Stimulated activated CD4-positive, alpha-beta T cell treated with anti-CD3 and anti-CD28 coated beads, Interleukin-1b, Interleukin-23, amount 100 ng/mL, for 48 hours (primary cell): Measurements from ENCODE around the gene TTYH2.

Experiments used
- DNase-seq: peaks from one replicate; pipeline ENCODE4 v3.0.0-alpha.2; 2020

Gene TTYH2

DNA sequence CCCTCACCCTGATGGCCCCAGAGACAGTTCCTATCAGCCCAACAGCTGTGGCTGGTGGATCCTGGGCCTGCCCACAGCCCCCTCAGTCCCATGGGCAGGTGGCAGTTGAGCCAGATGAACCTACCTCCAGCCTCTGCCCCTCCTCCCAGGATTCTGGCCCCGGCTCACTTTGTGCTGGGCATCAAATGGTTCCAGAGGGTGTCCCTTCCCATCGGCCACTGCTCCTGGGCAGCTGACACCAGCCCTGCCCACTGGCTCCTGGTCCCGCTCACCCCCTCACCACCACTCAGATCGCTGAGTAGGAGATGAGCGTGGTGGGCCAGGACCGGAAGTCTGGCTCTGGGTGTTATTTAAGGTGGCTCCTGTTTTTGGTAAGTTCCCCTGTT is 2.0 kb downstream of the TTYH2 start:
- no peak for DNase-seq

DNA sequence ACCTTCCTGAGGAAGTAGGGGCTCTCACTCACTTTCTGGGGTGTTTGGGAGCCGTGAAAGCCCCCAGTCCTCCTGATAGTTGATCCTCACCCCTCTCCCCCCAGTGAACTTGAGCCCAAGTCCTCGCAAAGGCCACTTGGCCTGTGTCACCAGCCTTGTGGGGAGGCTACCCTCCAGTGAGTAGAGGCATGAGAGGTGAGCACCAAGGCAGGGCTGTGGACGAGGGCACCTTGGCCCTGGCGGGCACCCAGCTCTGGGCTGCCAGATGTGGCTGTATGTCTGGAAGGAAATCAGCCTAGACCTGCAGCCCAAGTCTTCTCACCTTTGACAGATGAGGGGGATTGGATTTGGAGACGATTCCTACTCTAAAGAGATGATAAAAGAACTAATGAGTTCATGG is 3.1 kb downstream of the TTYH2 start:
- no peak for DNase-seq

DNA sequence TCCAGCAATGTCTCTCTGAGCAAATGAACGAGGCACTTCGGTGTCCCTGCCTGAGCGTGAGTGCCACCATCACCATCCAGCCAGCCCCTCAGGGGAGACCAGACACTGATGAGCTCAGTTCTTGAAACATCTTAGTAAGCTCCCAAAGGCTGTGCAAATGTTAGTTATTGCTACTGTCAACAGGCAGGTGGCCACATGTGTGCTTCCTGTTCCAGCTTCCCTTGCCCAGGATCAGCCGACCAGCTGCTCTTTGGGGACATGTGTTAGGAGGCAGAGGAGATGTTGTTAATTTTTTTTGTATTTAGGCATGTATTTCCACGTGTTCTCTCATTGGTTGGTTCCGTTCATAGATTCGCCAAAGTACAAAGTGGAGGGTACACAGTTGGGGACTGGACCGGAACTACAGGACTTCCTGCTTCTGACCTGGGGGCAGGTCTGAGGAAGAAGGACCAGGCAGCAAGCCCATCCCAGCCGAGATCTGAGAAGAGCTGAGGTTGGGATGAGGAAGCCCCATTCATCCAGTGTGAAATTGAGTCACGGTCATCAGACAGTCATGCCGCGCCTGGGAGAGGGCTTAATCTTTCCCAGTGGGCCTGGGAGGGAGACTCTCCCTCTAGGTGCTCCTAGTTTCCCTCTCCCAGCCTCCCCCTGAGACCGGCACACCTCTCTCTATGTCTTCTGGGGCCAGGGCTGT is 3.8 kb downstream of the TTYH2 start:
- DNase-seq, result no peak

DNA sequence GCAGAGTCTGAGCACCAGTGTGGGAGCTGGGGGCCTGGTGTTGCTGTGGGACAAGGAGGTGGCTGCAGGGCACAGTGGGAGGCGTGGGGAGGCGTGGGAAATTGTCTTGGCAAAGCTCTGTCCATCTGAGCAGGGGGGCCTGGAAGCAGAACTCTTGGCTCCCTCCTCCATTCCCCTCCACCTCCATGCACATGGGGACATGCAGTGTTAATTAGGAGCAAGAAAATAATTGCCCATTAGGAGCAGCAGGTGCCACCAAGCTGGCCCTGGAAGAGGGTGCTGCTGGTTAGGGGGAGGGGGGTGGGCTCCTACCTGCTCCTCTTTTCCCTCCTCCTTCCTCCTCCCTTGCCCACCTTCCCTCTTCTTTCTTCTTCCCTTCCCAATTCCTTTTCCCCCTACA is 4.5 kb downstream of the TTYH2 start:
- no peak for DNase-seq

DNA sequence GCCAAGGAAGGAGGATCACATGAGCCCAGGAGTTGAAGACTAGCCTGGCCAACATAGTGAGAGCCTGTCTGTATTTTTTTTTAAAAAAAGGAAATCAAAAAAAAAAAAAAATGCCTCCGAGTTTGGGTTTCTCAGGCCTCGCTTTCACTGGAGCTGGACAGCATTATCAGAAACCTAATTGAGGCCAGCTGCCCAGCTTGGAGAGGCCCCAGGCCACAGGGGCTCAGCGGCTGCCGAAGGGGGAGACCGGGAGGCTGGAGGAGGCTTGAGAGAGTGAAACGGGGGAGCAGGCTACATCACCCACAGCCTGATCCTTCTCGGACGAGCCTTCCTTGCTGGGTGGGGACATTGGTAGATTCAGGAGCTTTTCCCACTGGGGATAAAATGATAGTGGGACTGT is 5.1 kb downstream of the TTYH2 start:
- DNase-seq, result no peak

DNA sequence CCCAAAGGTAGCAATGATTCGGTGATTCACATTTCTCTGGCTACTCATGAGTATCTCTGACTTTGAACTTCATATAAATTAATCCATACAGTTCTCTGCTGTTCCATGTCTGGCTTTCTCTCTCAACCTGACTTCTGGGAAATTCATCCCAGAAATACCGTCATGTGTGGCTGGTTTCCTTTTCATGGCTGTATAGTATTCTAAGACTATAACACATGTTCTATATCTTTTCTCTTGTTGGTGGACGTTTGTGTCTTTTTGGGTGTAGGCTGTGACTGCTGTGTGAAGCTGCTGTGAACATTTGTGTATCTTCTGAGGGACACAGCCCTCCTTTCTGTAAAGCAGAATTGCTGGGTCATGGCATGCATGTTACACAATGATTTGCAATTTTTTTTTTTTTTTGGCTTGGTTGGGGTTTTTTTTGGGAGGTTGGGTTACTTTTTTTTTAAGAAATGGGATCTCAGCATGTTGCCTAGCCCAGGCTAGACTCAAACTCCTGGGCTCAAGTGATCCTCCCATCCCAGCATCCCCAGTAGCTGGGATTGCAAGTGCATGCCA is 6.3 kb downstream of the TTYH2 start:
- no peak for DNase-seq

DNA sequence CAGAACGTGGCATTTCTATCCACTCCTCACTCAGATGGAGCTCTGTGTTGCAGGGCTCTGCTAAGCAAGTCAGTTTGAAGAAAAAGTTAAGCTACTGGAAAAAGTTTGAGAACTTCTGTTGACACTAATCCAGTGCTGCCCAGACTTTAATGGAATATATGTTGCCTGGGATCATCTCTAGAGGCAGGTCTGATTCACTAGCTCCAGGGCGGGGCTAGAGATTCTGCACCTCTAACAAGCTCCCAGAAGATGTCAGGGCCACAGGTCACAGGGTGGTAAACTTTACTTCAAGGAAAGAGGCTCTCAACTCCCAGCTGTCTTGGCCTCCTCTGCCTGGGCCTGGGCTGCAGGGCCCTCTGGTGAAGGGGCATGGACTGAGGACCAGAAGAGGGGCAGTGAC is 6.8 kb downstream of the TTYH2 start:
- no peak for DNase-seq

DNA sequence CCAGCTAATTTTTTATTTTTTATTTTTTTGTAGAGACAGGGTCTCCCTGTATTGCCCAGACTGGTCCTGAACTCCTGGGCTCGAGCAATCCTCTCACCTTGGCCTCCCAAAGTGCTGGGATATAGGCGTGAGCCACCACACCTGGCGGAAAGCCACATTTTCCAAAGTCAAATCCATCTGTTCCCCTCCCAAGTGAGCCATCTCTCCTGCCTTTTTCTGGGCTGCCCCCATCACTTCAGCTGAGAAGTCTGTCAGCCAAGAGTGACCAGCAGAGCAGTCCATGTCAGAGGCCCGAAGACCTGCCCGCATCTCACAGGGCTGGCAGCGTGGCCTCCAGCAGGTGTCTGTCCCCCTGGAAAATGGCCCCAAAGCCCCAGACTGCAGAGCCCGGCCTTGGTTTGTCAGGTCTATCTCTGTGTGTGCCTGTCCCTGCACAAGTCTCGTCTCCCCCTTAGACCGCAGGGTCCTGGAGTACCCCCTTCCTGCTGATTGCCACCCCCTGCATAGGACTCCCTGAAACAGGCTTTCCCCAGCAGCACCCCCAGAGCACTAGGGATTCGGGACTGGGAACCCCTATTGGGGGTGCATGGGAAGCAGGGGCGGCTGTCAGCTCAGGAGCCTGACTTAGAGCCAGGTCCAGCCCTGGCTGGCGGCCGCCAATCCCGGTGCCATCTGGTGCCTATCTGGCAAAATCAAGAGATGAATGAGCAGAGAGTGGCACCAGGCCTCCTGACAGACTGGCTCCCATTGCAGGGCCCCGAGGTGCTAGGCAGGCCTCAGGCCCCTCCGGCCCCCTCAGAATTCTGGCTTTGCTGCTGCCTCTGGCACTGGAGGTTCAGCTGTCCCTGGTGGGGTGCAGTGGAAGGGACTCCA is 7.8 kb downstream of the TTYH2 start:
- DNase-seq, result no peak

DNA sequence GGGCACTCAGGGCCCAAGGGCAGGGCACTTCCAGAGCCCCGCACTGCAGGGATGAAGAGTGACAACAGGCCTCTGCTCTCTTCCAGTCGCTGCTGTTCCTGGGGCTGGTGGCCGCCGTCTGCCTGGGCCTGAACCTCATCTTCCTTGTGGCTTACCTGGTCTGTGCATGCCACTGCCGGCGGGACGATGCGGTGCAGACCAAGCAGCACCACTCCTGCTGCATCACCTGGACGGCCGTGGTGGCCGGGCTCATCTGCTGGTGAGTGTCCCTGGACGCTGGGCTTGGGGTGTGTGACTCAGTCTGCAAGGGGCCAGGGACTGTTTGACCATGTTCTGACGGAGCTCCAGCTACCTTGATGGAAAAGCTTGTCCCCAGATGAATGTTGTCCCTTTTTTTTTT is 9.0 kb downstream of the TTYH2 start:
- no peak for DNase-seq

DNA sequence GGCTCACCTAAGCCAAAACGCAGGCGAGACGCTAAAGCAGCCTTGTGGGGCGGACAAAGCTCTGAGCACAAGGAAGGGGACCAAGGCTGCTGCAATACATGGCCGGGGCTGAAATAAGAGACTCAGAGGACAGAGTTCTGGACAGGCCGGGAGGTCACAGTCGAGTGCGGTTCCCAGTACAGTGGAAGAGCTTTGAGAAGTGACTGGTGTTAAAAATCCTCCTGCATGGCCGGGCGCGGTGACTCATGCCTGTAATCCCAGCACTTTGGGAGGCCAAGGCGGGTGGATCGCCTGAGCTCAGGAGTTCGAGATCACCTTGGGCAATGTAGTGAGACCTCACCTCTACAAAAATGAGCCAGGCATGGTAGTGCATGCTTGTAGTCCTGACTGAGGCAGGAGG is 10.5 kb downstream of the TTYH2 start:
- no peak for DNase-seq

DNA sequence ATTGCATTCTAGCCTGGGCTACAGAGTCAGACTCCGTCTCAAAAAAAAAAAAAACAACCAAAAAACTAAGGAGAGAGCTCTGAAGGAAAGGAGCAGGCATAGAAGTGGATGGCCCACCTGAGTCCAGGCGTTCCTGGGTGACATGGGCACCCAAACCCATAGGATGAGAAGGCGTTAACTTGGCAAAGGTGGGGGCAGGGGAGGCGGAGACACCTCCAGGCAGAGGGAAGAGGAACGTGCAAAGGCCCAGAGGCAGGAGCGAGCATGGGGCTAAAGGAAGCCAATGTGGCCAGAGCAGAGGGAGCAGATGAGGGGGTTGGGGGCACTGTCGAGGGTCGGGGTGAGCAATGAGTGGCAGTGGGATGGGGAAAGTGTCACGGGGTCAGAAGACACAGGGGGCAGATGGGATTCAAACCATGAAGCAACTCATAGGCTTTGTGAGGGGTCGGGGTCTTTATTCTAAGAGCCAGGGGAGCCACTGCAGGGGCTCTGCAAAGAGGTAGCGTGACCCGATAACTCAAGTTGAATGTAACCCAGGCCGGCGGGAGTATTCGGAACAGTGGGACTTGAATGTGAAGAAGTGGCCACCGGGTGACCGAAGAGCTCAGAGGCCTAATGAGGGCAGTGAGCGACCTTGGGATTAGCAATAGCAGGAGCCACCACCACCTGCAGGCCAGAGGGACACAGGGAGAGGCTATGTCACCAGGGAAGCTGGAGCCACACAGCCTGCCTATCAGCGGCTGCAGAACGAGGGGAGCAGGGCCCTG is 11.8 kb downstream of the TTYH2 start:
- no peak for DNase-seq

DNA sequence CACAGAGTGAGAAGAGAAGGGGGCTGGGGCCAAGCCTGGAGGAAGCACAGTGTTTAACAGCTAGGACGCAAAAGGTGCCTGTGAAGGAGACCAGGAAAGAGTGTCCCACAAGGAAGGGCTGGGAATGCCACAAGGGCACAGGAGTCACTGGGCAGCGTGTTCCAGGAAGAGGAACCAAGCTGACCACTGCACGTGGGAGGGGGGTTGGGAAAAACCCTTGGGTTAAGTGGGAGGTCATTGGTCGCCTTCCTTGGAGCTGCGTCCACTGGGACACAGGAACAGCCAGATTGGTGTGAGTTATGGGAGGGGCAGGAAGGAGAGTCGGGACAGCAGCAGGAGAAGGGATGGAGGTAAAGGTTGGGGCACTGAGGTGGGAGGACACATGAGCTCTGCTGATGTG is 12.9 kb downstream of the TTYH2 start:
- DNase-seq, result no peak

DNA sequence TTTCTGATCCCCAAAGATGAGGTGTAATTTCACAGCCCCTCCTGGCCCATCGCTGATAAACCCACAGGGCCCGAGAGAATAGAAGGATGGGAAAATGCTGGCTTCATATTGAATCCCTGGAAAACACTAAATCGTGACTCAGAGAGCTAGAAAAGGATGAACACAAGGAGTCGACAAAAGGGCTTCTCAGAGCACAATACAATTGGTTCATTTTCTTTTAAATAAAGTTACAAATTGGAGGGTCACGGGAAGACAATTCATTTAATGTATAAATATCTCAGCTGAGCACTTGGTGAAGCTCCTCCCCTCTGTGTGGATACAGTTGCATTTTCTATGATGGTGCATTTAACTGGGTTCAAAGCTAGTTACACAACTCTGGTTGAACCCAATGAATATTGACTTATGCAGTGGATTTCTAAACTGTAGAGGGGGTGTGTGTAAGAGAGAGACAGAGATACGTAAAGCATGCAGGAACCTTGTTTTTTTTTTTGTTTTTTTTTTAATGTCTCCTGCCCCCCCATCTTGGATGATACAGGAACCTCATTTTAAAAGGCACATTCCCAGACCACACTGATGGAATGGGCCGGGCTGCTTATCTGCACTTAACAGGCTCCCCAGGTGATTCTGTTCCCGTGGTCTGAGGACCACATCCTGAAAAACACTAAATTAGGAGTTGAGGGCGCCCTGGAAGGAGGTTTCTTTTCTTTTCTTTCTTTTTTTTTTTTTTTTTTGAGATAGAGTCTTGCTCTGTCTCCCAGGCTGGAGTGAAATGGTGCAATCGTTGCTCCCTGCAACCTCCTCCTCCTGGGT is 14.1 kb downstream of the TTYH2 start:
- no peak for DNase-seq

DNA sequence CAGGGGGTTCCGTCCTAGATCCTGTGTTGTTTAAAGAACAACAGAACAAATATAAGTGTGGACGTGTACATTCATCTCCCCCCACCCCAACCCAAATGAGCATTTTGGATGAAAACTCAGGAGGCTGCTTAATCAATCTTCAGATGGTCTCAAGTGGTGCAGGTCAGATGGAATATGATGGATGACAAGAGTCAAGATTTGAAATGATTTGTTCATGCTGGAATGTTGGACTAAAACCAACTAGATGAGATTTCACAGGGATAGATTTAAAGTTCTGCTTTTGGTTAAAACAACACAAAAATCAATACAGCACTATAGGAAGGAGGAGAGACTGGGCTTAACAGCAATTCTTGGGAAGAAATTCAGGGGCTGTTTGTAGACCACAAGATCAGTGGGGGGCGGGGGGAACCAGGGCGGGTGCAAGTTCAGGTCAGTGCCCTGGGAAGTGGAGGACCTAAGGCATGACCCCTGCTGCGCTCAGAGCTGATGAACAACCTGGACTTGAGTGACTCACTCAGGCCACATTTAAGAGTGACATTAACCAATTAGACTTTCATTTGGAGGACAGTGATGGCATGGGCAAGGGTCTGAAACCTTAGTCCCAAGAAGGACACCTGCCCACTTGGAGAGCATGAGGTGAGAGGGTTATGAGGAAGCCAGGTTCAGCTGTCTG is 15.1 kb downstream of the TTYH2 start:
- no peak for DNase-seq

DNA sequence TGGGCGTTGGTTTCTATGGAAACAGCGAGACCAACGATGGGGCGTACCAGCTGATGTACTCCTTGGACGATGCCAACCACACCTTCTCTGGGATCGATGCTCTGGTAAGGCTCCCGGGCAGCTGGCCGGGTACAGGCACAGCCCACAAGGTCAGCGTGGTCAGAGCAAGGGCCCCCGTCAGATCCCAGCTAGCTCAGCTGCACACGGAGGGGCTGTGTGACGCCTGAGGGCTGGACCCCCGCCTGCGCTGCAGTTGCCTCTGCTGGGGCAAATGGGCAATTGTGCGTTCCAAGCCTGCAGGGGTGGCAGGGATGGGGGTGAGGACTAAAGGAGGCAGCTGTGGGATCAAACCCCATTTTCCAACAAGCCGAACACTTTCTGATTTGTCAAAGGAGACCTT is 17.5 kb downstream of the TTYH2 start:
- no peak for DNase-seq

DNA sequence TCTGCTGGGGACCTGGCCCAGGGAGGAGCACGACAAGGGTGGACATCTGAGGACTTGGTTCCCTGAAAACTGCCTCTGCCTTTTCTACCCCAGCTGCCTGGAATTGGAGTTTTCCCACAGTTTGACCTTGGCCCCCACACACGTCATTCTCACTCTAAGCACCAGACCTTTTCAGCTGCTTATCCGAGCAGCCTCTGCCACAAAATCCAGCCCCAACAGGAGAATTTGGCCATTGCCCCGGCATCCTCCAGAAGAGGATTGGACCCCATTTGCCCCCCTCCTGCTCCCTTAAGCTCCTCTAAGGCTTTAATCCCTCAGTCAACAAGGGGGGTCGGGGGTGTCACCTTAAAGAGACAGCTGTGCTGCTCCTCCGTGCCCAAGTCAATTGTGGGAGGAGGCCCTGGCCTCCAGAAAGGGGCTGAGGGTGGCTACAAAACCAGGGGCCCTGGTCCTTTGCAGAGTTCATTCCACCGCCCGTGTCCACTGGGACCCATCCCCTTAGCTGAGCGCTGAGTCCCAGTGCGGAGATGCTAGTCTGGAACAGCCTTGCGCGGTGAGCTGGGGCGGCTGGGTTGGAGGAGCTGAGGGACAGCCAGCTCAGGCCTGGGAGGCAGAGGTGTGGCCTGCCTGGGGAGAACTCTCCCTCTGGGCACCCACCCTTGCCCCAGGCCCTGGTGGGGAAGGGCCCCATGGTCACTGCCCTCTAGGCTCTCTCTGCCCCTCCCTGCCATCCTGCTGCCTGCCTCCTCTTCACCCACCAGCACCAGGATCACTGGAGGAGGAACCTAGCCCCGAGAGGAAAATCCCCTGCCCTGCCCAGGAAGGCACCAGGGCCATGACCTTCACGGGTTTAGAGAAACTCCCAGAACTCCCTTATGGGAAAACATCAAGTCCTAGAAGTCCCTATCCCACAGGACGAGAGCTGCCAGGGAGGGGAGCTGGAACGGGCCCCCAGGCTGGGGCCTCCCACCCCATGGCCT is 18.8 kb downstream of the TTYH2 start:
- DNase-seq, result no peak

DNA sequence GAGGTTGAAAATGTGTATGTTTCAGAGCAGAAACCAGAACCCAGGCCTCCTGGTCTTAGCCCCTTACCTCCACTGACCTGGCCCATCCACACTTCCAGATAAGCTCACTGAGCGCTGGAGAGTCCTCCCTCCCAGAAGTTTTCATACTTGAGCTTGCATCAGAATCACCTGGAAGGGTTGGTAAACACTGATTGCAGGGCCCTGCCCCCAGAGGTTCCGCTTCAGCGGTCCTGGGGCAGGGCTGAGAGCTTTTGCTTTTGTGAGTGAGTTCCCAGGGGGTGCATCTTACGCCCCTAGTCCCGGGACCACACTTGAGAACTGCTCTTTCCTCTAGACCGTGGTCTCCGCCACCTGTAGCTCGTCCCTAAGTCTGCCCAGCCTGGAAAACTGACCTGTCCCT is 20.6 kb downstream of the TTYH2 start:
- no peak for DNase-seq

DNA sequence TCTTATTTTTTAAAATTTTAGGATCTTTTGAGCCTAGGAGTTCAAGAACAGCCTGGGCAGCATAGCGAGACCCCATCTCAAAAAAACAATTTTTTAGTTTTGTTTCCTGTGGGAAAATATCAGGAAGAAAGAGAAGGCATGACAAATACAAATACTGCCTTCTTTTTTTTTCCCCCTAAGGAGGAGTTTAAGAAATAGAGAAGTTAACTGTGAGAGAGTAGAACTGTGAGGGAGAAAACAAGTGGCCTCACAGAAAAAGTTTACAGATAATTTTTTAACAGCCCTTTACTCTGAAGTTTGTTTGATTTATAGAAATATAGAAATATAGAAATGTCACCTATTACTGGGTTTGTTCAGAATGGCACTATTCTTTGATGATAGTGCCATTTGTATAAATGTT is 21.1 kb downstream of the TTYH2 start:
- no peak for DNase-seq

DNA sequence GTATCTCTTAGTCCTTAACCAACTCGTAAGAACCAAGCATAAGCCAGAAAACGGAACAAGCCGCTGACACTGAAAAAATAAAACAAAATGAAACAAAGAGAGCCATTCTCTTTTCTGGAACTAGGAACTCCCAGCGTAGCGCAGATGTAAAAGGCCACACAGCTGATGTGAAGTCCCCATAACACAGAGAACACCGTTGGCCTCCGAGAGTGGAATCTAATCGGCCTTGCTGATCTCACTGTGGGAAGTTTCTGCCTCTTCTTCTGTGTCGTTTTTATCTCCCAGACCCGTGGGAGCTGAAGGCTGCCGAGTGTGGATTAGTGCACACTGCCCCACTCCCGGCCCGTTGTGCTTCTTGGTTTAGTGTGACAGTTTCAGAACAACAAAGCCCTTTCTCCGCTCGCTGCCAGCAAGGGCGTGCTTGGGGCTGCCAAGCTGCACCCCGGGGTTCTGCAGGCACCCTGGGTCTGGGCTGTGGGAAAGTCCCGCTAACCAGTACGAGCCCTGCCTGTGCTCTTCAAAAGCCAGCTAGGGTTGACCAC is 21.7 kb downstream of the TTYH2 start:
- DNase-seq, result no peak

DNA sequence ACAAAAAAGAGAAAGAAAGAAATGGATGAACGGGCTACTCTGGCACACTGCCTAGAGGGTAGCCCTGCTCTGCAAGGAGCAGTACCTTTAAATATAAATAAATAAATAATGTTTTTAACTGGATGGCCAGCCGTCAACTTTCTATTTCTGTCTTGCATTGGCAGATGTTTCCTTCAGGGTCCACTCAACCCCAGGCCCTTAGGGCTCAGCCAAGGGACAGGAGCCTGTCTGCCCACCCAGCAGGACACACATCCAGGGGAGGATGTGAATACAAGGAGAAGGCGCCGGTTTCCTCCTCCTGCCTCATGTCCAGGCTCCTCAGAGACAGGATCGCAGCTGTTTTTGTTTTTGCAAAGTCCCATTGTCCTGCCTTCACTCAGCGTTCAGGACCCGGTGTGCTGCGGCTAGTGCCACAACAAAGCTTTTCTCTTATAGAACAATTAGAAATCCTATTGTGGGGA is 22.6 kb downstream of the TTYH2 start:
- DNase-seq, result no peak
